Ectodermal cell (in vitro differentiated cells): Measurements from ENCODE around the gene VCPKMT.

Experiments
- H3K27ac ChIP-seq: 2 replicates; pipeline ENCODE4 v1.7.0; 2013; ENCODE audit warnings: mild to moderate bottlenecking, low read depth, low read length; ENCODE audit not compliant: insufficient read depth, poor library complexity, severe bottlenecking
- H3K27me3 ChIP-seq: 2 replicates; pipeline ENCODE4 v1.7.0; 2013; ENCODE audit warnings: mild to moderate bottlenecking, low read length; ENCODE audit not compliant: insufficient read depth, control insufficient read depth, poor library complexity, severe bottlenecking
- H3K36me3 ChIP-seq: one replicate; pipeline ENCODE4 v1.7.0; 2013; ENCODE audit warnings: low read length; ENCODE audit not compliant: control insufficient read depth, insufficient read depth
- H3K4me1 ChIP-seq: one replicate; pipeline ENCODE4 v1.7.0; 2013; ENCODE audit warnings: low read length; ENCODE audit not compliant: control insufficient read depth, insufficient read depth
- H3K4me3 ChIP-seq: 2 replicates; pipeline ENCODE4 v1.7.0; 2013; ENCODE audit warnings: low read depth, low read length, control low read depth; ENCODE audit not compliant: insufficient read depth
- H3K9me3 ChIP-seq: 2 replicates; pipeline ENCODE4 v1.7.0; 2013; ENCODE audit warnings: mild to moderate bottlenecking, low read length, moderate library complexity; ENCODE audit not compliant: control insufficient read depth
- WGBS, 2 experiments: methylation state at CpG; one replicate each; pipeline ENCODE4 v1.1.7; 2013; ENCODE audit warnings: missing lambda C conversion rate in 2 of 2; 5-methylcytosine and 5-hydroxymethylcytosine counted together

VCPKMT gene

DNA sequence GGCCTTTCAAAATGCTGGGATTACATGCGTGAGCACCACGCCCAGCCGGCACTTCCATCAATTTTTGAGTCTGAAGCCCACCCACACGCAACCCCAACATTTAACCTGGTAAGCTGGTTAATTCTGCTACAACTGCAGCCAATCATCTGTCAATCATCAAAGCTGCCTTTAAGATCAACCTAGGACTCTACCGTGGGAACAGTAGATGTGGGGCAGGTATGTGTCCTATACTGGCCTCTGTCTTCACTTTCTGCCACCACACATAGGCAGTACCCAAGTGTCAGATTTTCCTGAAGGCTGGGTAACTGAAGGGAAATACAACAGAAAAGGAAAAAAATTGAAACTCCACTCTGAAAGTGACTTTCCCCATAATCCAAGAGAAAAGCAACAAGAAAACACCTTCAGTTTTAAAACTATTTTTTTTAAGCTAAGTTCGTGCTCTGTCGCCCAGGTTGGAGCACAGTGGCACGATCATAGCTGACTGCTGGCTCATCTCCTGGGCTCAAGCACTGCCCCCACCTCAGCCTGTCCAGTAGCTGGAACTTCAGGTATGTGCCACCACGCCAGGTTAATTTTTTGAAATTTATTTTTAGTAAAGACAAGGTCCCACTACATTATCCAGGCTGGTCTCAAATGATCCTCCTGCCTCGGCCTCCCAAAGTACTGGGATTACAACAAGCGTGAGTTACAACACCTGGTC, 22.2 kb downstream of the VCPKMT start:
- H3K4me3 ChIP-seq, result no peak overlapping the region
- no peak overlapping the region for H3K27ac ChIP-seq
- H3K27me3 ChIP-seq, result no peaks in the 10 kb centered on the region
- WGBS, 2 experiments, result 89% methylated on average over 10 to 11 of the region's 11 CpGs
- no peaks in the 10 kb centered on the region for H3K4me1 ChIP-seq
- no peaks in the 10 kb centered on the region for H3K9me3 ChIP-seq
- H3K36me3 ChIP-seq, result no peaks in the 10 kb centered on the region

DNA sequence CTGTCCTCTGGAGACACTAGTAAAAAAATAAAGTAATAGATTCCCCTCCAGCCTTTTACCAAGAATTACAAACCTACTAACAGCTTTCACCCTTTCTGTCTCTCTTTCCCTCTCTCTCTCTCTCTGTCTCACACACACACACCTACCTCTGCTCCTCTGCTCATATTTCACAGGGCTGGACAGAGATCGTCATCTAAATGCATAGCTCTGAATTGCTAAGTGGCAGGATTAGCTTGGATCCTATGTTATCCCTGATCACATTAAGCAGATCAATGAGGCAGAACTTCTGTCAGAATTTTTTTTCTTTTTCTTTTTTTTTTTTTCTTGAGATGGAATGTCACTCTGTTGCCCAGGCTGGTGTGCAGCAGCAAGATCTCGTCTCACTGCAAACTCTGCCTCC, 22.9 kb downstream of the VCPKMT start:
- H3K4me1 ChIP-seq, result no peaks in the 10 kb centered on the region
- H3K27ac ChIP-seq, result no peak overlapping the region
- 92 to 93% methylated on average over 1 of the region's 2 CpGs for WGBS, 2 experiments
- no peaks in the 10 kb centered on the region for H3K36me3 ChIP-seq
- H3K4me3 ChIP-seq, result no peak overlapping the region
- no peaks in the 10 kb centered on the region for H3K9me3 ChIP-seq
- no peaks in the 10 kb centered on the region for H3K27me3 ChIP-seq

DNA sequence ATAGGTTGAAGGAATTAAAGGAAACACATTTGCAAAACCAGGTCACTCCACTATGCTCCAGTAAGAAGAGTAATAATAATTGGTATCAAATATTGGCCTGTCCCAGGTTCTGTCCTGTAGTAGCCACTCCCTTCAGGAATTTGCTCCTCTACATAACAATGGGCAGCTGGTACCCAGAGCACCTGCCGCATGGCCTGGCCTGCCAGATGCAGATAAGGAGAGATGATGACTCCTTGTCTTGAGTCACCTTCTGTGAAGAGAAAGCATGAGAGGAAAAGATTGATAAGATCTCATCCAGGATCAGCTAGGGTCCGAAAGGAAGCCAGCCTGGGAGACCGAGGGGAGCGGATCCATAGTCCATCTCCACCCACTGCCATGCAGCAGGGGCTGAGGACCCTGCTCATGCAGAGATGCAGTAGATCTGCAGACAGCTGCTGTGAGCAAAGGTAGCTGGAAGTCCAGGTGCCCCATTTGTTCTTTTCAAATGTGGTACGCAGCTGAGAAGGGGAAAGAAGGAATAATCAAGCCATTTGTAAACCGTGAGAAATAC, 24.3 kb downstream of the VCPKMT start:
- 87 to 92% methylated on average over 6 of the region's 6 CpGs for WGBS, 2 experiments
- Histone ChIP-seq H3K4me1 (no peaks in the 10 kb centered on the region), H3K27me3 (no peaks in the 10 kb centered on the region)

GRCh38 chr14:50091240-50091913, 25.0 kb downstream of the VCPKMT start:
- WGBS, 2 experiments, result 90 to 92% methylated on average over 7 of the region's 7 CpGs
- no peaks in the 10 kb centered on the region for H3K36me3 ChIP-seq
- no peaks in the 10 kb centered on the region for H3K27me3 ChIP-seq
- H3K9me3 ChIP-seq, result no peaks in the 10 kb centered on the region
- no peak overlapping the region for H3K4me3 ChIP-seq
- no peak overlapping the region for H3K27ac ChIP-seq
- H3K4me1 ChIP-seq, result no peaks in the 10 kb centered on the region

More for the DNA sequence above, 24.3 kb downstream of the VCPKMT start:
- Histone ChIP-seq H3K4me3 (no peak overlapping the region), H3K36me3 (no peaks in the 10 kb centered on the region), H3K9me3 (no peaks in the 10 kb centered on the region), H3K27ac (no peak overlapping the region)

DNA sequence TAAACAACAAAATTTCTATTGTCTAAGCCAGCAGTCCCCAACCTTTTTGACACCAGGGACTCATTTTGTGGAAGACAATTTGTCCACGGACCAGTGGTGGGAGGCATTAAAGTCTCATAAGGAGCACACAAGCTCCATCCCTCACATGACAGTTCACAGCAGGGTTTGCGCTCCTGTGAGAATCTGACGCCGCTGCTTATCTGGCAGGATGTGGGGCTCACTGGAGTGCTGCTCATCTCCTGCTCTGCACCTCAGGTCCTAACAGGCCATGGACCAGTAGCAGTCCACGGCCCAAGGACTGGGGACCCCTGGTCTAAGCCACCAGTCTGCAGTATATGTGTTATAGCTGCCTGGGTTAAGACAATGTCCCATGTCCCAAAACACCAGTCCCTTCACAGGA, 27.2 kb downstream of the VCPKMT start:
- Histone ChIP-seq H3K4me1 (no peaks in the 10 kb centered on the region), H3K27ac (no peak overlapping the region), H3K9me3 (no peaks in the 10 kb centered on the region), H3K27me3 (no peaks in the 10 kb centered on the region), H3K4me3 (no peak overlapping the region), H3K36me3 (no peaks in the 10 kb centered on the region)
- WGBS, 2 experiments, result 94% methylated on average over 5 of the region's 5 CpGs

GRCh38 chr14:50088731-50089130, 27.6 kb downstream of the VCPKMT start:
- 45 to 48% methylated on average over 2 of the region's 2 CpGs for WGBS, 2 experiments
- Histone ChIP-seq H3K36me3 (no peaks in the 10 kb centered on the region), H3K27ac (no peak overlapping the region), H3K4me1 (no peaks in the 10 kb centered on the region), H3K27me3 (no peaks in the 10 kb centered on the region), H3K9me3 (no peaks in the 10 kb centered on the region), H3K4me3 (no peak overlapping the region)

GRCh38 chr14:50088117-50088515, 28.3 kb downstream of the VCPKMT start:
- H3K4me1 ChIP-seq, result no peaks in the 10 kb centered on the region
- H3K9me3 ChIP-seq, result no peaks in the 10 kb centered on the region
- H3K36me3 ChIP-seq, result no peaks in the 10 kb centered on the region
- no peaks in the 10 kb centered on the region for H3K27me3 ChIP-seq
- 85 to 95% methylated on average over 2 of the region's 2 CpGs for WGBS, 2 experiments
- H3K4me3 ChIP-seq, result no peak overlapping the region
- H3K27ac ChIP-seq, result no peak overlapping the region

- Histone ChIP-seq H3K36me3 (no peaks in the 10 kb centered on the region), H3K27ac (no peak overlapping the region), H3K27me3 (no peaks in the 10 kb centered on the region), H3K4me3 (no peak overlapping the region), H3K4me1 (no peaks in the 10 kb centered on the region), H3K9me3 (no peaks in the 10 kb centered on the region)
- WGBS, 2 experiments, result 72 to 85% methylated on average over 1 of the region's 1 CpG
Observed at GRCh38 chr14:50087341-50088116, 28.8 kb downstream of the VCPKMT start.

- H3K27ac ChIP-seq, result no peak overlapping the region
- no peak overlapping the region for H3K4me3 ChIP-seq
- H3K27me3 ChIP-seq, result no peaks in the 10 kb centered on the region
- H3K4me1 ChIP-seq, result no peaks in the 10 kb centered on the region
- WGBS, 2 experiments, result 89% methylated on average over 2 of the region's 2 CpGs
- no peaks in the 10 kb centered on the region for H3K9me3 ChIP-seq
- no peaks in the 10 kb centered on the region for H3K36me3 ChIP-seq
Observed at GRCh38 chr14:50086321-50086711, 30.1 kb downstream of the VCPKMT start.
